Mesothelial cell of epicardium (in vitro differentiated cells): ENCODE results near the gene CEP95. TPM values are rescaled to one million over a fixed set of nuclear protein-coding genes. Genes with fewer than 3 reads are reported as not detected.

Experiments
- DNase-seq, 2 experiments: peaks; one replicate each; pipeline ENCODE4 v3.0.0; 2021; ENCODE audit warnings: low spot score in 2 of 2; ENCODE audit not compliant: unreplicated experiment in 2 of 2
- H3K27ac Mint-ChIP-seq: 2 replicates; pipeline ENCODE4 v1.8.0; 2021; ENCODE audit warnings: mixed read lengths
- H3K27me3 Mint-ChIP-seq: 2 replicates; pipeline ENCODE4 v1.8.0; 2021; ENCODE audit warnings: low read depth, mixed read lengths
- H3K36me3 Mint-ChIP-seq: 2 replicates; pipeline ENCODE4 v1.8.0; 2021; ENCODE audit warnings: mixed read lengths
- H3K4me1 Mint-ChIP-seq: 2 replicates; pipeline ENCODE4 v1.8.0; 2021; ENCODE audit warnings: mixed read lengths
- H3K4me3 Mint-ChIP-seq: 2 replicates; pipeline ENCODE4 v1.8.0; 2021; ENCODE audit warnings: mild to moderate bottlenecking, moderate library complexity, mixed read lengths
- H3K9me3 Mint-ChIP-seq: 2 replicates; pipeline ENCODE4 v1.8.0; 2021; ENCODE audit warnings: mixed read lengths
- total RNA-seq: library from RNA; stranded (reverse); gene quantifications from 3 replicates; pipeline ENCODE4 v1.2.1, GENCODE V29; 2021
- TF ChIP-seq, protein P1 (sequence below): fragments of 200-600 bp; sonication (generic); IDR thresholded peaks from one replicate; pipeline ENCODE4 v1.5.0; 2021; ENCODE audit warnings: antibody characterized with exemption; ENCODE audit not compliant: unreplicated experiment

CEP95 gene
- total RNA-seq, 1 donor from 2014 or later: 132 TPM

DNA sequence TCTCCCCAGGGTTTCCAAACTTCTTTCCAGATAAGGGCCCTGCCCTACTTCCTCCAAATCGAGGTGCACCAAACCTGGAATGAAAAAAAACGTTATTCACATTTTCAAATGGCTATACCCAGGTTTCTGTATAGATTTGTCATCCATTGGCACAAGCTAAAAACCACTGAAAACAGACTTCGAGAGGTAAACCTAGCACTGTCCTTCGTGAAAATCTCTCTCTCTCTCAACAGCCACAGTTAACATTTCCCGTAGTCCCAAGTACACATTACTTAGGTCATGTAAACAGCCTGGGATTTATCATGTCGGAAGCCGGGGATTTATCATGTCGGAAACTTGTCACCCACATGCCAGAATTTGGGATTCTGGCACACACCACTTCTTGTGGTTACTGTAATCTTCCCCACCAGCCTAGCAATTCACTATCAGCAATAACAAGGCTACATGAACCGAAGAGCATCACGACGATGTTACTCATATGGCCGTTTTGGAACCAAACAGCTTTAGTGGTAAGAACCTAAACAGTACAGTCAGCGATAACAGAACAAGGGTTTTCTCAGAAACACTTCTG is 1.9 kb upstream of the CEP95 start:
- Mint-ChIP-seq H3K9me3 (no peaks in the 10 kb centered on the region), H3K27ac (peak overlapping the region; percentile 100), H3K27me3 (no peaks in the 10 kb centered on the region), H3K36me3 (peaks cover 45% of the 10 kb centered on the region), H3K4me3 (peak overlapping the region; percentile 100), H3K4me1 (peaks cover 42% of the 10 kb centered on the region)
- TF ChIP-seq, protein P1, sequence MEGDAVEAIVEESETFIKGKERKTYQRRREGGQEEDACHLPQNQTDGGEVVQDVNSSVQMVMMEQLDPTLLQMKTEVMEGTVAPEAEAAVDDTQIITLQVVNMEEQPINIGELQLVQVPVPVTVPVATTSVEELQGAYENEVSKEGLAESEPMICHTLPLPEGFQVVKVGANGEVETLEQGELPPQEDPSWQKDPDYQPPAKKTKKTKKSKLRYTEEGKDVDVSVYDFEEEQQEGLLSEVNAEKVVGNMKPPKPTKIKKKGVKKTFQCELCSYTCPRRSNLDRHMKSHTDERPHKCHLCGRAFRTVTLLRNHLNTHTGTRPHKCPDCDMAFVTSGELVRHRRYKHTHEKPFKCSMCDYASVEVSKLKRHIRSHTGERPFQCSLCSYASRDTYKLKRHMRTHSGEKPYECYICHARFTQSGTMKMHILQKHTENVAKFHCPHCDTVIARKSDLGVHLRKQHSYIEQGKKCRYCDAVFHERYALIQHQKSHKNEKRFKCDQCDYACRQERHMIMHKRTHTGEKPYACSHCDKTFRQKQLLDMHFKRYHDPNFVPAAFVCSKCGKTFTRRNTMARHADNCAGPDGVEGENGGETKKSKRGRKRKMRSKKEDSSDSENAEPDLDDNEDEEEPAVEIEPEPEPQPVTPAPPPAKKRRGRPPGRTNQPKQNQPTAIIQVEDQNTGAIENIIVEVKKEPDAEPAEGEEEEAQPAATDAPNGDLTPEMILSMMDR: no peak
- peak in 1 of 2 experiments; percentile 39 for DNase-seq

DNA sequence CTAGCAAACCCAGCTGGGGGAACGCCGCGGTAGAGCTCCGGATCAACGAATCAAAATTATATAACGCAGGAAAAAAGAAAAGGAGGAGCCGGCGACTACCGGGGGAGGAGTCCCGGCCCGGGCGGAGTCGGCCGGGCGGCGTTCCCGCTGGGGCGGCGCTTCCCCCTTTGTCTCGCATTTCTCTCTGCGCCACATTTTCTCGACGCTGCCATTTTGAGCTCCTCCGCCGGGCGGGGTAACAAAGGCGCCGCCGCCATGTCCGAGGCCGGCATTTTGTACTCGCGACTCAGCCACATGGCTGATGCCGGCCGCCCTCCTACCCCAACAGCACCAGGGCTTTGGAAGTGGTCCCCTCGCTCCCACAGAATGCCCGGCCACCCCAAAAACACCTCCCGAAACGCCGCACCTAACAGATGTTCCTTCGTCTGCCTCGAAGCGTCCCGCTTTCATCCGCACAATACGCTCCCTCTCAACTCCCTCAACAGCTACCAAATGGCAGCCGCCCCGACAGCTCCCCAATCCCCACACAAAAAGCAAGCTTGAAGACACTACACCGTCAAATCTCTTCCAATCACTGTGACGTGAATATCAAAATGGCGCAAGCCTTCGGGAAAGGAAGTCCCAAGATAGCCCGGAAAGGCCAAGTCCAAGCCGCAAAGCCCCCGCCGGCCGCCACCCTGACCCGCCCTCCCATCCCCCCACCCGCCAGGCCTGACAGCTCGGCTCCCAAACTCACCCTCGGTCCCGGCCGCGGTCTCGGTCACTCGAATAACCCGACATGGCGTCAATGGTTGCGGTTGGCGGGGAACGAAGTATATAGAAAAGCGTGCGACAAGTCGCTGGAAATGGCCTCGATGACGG is 1.2 kb upstream of the CEP95 start:
- Mint-ChIP-seq H3K27me3 (no peaks in the 10 kb centered on the region), H3K36me3 (peaks cover 43% of the 10 kb centered on the region), H3K4me1 (peaks cover 39% of the 10 kb centered on the region), H3K4me3 (peak overlapping the region; percentile 100), H3K9me3 (no peaks in the 10 kb centered on the region), H3K27ac (peak overlapping the region; percentile 100)
- TF ChIP-seq, protein P1: no peak
- DNase-seq: peak; percentile 73 to 79

DNA sequence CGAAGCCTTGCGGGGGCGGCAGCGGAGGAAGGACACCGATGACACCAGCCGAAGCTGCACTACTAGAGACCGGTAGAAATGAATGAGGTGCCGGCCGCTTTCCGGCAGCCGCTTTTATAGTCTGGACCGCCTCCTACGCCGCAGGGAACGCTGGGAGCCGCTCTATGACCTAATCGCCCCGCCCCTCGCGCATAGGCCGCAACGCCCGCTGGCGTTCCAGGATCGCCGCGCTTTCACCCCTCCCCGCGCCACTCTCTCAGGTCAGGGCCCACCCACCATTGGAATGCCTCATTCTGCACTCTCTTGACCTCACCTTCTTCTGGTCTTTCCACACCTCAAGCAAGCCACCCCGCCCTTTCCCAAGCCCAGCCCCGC is 589 bp upstream of the CEP95 start, which contains the start of gene DDX5:
TSS of gene DDX5 (minus strand) at position 89 of the 375 bp plus-strand sequence. CDS start 170 bp downstream, outside the sequence.
- peaks cover 39% of the 10 kb centered on the region for H3K4me1 Mint-ChIP-seq
- no peaks in the 10 kb centered on the region for H3K27me3 Mint-ChIP-seq
- H3K27ac Mint-ChIP-seq: peak within 1 kb of the TSS; percentile 100
- H3K9me3 Mint-ChIP-seq: no peaks in the 10 kb centered on the region
- peaks cover 43% of the 10 kb centered on the region for H3K36me3 Mint-ChIP-seq
- TF ChIP-seq, protein P1: no peak
- peak; percentile 96 for DNase-seq
- peak within 1 kb of the TSS; percentile 100 for H3K4me3 Mint-ChIP-seq

DNA sequence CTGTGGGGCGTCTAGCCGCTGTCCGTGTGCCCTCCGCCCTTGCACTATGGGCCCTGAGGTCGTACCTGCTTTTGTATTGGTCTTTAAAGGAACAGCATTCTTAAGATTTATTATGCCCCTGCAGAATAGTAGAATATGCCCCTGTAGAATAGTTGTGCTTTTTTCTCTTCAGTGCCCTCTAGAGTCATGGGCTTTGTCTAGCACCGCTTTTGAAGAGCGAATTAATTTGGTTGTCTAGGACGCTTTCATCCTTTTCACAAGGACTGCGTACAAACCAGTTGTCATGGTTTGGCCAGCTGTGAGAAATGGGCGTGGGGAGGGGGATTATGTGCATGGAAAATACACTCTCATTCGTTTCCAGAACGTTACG is 621 bp downstream of the CEP95 start:
- DNase-seq: no peak
- H3K4me1 Mint-ChIP-seq: peaks cover 35% of the 10 kb centered on the region
- H3K36me3 Mint-ChIP-seq: peaks cover 38% of the 10 kb centered on the region
- H3K27me3 Mint-ChIP-seq: no peaks in the 10 kb centered on the region
- peak overlapping the region; percentile 100 for H3K4me3 Mint-ChIP-seq
- TF ChIP-seq, protein P1: no peak
- peak overlapping the region; percentile 100 for H3K27ac Mint-ChIP-seq
- H3K9me3 Mint-ChIP-seq: no peaks in the 10 kb centered on the region

DNA sequence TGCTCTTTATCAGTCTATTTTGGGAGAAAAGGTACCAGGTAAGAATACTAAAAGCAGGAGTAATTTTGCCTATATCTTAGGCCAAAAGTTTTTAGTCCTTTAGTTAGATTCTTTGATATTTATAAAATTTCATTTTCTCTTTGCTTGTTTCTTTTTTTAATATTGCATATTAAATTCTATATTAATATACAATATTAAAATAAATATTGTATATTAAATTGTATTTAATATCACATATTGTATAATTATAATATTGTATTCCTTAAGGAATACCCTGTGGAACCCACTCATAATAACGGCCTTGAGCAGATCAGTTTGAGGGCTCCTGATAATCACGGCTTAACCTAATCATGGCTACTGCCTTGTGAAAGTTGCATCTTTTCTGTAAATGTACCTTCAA is 1.9 kb downstream of the CEP95 start:
- no peaks in the 10 kb centered on the region for H3K9me3 Mint-ChIP-seq
- peaks cover 27% of the 10 kb centered on the region for H3K4me1 Mint-ChIP-seq
- H3K27me3 Mint-ChIP-seq: no peaks in the 10 kb centered on the region
- H3K4me3 Mint-ChIP-seq: peak overlapping the region; percentile 100
- TF ChIP-seq, protein P1: no peak
- DNase-seq: no peak
- peak overlapping the region; percentile 37 for H3K27ac Mint-ChIP-seq
- peaks cover 31% of the 10 kb centered on the region for H3K36me3 Mint-ChIP-seq
